SJSA1 (cell line): ENCODE data around the gene LAD1. TPM values are rescaled to one million over a fixed set of nuclear protein-coding genes. Genes with fewer than 3 reads are reported as not detected.

Experiments
- DNase-seq, 2 experiments: peaks; one replicate each; pipeline ENCODE4 v3.0.0-alpha.2; 2015 to 2020; ENCODE audit warnings: low spot score in 2 of 2, low read depth in 1 of 2
- H3K27ac ChIP-seq: fragments of 250-450 bp; sonication (Bioruptor Pico); 2 replicates; pipeline ENCODE4 v1.5.1; 2020; ENCODE audit warnings: mild to moderate bottlenecking, moderate library complexity
- H3K27me3 ChIP-seq: fragments of 250-450 bp; sonication (Bioruptor Pico); replicated peaks from 2 replicates; pipeline ENCODE4 v1.5.1; 2020; ENCODE audit warnings: mild to moderate bottlenecking, moderate library complexity
- H3K36me3 ChIP-seq: fragments of 250-450 bp; sonication (Bioruptor Pico); 2 replicates; pipeline ENCODE4 v1.5.1; 2020; ENCODE audit warnings: mild to moderate bottlenecking
- H3K4me1 ChIP-seq: fragments of 250-450 bp; sonication (Bioruptor Pico); replicated peaks from 2 replicates; pipeline ENCODE4 v1.6.1; 2021; ENCODE audit warnings: mild to moderate bottlenecking
- H3K4me3 ChIP-seq: fragments of 250-450 bp; sonication (Bioruptor Pico); 2 replicates; pipeline ENCODE4 v1.5.1; 2020; ENCODE audit warnings: mild to moderate bottlenecking
- H3K9me3 ChIP-seq: fragments of 250-450 bp; sonication (Bioruptor Pico); replicated peaks from 2 replicates; pipeline ENCODE4 v1.5.1; 2020; ENCODE audit warnings: mild to moderate bottlenecking
- total RNA-seq: library from RNA; depleted of rRNA; stranded (reverse); fragments of >200 nt; shearing (Covaris generic); gene quantifications from 2 replicates; pipeline ENCODE4 v1.2.3, GENCODE V29; 2014; rRNA removed

The LAD1 gene
- total RNA-seq, 1 experiment from 2014 or later = not detected

DNA sequence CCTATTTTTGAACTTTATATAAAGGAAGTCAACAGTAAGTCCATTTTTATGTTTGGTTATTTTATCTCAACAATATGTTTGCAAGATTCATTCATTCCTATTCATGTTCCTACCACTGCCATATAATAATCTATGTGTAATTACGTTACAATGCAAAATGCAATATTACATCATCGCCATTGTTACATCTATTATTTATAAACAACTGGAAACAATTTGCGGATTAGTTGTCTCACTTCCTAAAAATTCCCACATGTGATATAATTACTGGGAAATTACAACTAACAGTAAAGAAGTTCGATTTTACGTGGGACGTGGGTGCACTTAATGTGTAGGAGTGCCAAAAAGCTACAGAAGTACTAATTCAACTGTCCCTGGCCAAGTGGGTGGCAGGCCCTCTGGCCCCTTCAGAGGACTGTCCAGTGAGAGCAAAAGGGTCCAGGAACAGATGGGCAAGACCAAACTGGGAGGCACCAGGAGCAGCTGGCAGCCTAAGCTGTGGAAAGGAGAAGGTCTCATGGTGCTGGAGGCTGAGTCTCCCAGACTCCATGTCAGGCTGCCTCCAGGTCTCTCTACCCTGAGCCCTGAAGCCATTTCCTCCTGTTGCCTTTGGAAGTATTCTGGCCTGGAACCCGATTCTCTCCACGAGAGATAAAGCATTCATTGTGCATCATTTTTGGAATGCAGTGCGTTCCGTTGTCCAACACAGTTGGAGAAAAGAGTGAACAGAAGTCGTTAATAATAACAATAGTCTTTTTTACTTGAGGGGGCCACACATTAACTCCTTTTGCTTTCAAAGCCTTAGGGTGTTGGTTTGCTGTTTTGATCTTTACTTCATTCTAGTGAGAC lies 64.6 kb downstream of the LAD1 start:
- H3K4me3 ChIP-seq = no peak overlapping the region
- H3K27ac ChIP-seq = no peak overlapping the region
- H3K9me3 ChIP-seq = no peaks in the 10 kb centered on the region
- no peaks in the 10 kb centered on the region for H3K27me3 ChIP-seq
- H3K36me3 ChIP-seq = no peaks in the 10 kb centered on the region
- no peak for DNase-seq
- no peaks in the 10 kb centered on the region for H3K4me1 ChIP-seq

- H3K27me3 ChIP-seq = no peaks in the 10 kb centered on the region
- no peak overlapping the region for H3K4me3 ChIP-seq
- no peak overlapping the region for H3K27ac ChIP-seq
- H3K9me3 ChIP-seq = no peaks in the 10 kb centered on the region
- no peak for DNase-seq
- H3K4me1 ChIP-seq = no peaks in the 10 kb centered on the region
- H3K36me3 ChIP-seq = no peaks in the 10 kb centered on the region
Observed at GRCh38 chr1:201332616-201333335, 66.3 kb downstream of the LAD1 start.

GRCh38 chr1:201332021-201332420 lies 67.1 kb downstream of the LAD1 start:
- Histone ChIP-seq H3K27ac (no peak overlapping the region), H3K9me3 (no peaks in the 10 kb centered on the region), H3K4me3 (no peak overlapping the region), H3K27me3 (no peaks in the 10 kb centered on the region), H3K36me3 (no peaks in the 10 kb centered on the region), H3K4me1 (no peaks in the 10 kb centered on the region)
- no peak for DNase-seq

DNA sequence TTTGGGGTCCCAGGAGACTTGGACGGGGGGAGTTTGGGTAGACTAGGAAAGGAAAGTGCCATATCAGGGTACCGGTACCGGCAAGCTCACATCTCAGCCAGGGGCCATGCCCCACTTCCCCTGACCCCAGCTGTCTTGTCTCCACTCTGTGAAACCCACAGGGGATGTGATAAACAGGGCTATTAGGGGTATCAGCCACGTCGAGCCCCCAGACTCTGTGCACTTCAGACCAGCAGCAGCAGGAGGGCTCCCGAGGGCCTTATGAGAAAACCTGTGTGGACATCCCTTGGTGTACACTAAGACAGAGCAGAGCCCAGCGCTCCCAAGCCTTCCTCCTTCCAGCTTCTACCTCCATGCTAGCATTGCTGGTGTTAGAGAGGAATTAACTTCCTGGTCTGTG lies 68.0 kb downstream of the LAD1 start:
- DNase-seq = no peak
- no peak overlapping the region for H3K27ac ChIP-seq
- H3K27me3 ChIP-seq = no peaks in the 10 kb centered on the region
- H3K9me3 ChIP-seq = no peaks in the 10 kb centered on the region
- H3K4me3 ChIP-seq = no peak overlapping the region
- no peaks in the 10 kb centered on the region for H3K4me1 ChIP-seq
- no peaks in the 10 kb centered on the region for H3K36me3 ChIP-seq

Other genes with a start within 250 kb of the LAD1 start
- 84.3 and 110 TPM in 2 replicates for gene TMEM9, start 244.8 kb downstream of the LAD1 start, total RNA-seq
- gene IGFN1, start 208.5 kb downstream of the LAD1 start, total RNA-seq = 0.03 TPM in 1 of 2 replicates, not detected in the other
- gene PKP1, start 115.8 kb downstream of the LAD1 start, total RNA-seq = not detected in 2 replicates
- not detected in 2 replicates for gene TNNT2, start 21.6 kb downstream of the LAD1 start, total RNA-seq
- gene TNNI1, start 22.4 kb upstream of the LAD1 start, total RNA-seq = not detected in 2 replicates
- 36.7 and 75.0 TPM in 2 replicates for gene PHLDA3, start 69.9 kb upstream of the LAD1 start, total RNA-seq
- 1,173 and 1,377 TPM in 2 replicates for gene CSRP1, start 107.8 kb upstream of the LAD1 start, total RNA-seq
- 12.7 and 15.5 TPM in 2 replicates for gene NAV1, start 139.8 kb upstream of the LAD1 start, total RNA-seq